Measurements from ENCODE around the gene CEP170B.
"Not testable (repeated sequence)": the region's sequence is repeated elsewhere in the genome, so short reads cannot be mapped to it uniquely, and the experiment has no call there.

CEP170B gene

DNA sequence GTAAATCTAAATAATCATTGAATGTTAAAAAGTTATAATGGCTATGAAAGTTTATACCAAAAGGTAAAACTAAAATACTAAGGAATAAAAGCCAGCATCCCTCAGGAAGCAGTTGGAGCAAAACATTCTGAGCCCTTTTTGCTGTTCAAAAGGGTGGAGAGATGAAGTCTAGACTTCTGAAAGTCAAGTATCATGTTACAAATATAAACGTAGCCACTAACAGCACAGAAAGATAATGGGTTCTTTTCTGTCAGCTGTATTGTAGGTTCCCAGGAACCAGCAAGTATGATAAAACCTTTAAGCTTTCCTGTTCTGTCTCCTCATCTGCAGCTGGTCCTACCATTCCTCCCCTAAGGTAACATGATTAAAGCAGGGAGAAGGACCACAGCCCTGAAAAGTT lies 43.2 kb downstream of the CEP170B start:
- no peak for DNase-seq

DNA sequence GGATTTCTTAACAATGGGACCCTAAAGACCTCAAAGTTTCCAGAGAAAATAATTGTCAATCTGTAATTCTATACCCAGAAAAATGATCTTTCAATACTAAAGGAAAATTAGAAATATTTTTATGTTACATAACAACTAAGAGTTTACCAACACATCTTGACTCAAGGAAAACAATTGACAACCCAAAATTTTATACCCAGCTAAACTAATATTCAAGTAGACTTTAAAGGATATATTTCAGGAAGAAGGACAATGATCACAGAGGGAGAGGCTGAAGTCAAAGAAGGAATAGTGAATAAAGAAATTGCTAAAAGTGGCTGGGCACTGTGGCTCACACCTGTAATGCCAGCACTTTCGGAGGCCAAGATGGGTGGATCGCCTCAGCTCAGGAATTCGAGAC lies 47.0 kb downstream of the CEP170B start:
- DNase-seq: no peak

DNA sequence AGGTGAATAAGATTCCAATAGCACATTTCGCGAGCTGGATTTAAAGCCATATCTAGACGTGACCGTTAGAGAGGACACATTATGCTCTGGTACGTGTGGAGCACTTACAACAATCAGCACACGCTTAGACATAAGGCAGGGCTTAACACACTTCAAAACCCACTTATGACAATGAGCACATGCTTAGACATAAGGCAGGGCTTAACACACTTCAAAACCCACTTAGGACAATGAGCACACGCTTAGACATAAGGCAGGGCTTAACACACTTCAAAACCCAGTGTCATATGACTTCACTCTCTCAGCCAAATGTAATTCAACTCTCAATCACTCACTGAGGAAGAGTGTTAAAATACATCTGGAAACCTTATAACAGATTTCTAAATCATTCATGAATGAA lies 48.4 kb downstream of the CEP170B start:
- no peak for DNase-seq

DNA sequence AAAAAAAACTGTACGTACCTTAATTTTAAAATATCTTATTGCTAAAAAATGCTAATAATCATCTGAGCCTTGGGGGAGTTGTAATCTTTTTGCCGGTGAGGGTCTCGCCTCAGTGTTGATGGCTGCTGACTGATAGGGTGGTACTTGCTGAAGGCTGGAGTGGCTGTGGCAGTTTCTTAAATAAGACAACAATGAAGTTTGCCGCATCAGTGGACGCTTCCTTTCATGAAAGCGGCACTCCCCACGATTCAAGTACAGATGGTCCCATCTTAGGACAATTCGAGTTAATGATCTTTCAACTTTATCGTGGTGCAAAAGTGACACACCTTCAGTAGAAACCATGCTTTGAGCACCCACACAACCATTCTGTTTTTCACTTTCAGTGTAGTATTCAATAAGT lies 52.0 kb downstream of the CEP170B start:
- DNase-seq: no peak

DNA sequence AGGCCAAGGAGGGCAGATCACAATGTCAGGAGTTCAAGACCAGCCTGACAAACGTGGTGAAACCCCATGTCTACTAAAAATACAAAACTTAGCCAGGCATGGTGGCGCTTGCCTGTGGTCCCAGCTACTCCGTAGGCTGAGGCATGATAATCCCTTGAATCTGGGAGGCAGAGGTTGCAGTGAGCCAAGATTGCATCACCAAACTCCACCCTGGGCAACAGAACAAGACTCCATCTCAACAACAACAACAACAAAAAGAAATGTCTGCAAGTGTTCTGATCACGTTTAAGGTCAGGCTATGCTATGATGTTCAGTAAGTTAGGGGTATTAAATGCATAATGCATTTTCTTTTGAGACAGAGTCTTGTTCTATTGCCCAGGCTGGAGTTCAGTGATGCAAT lies 52.9 kb downstream of the CEP170B start:
- no peak for DNase-seq

DNA sequence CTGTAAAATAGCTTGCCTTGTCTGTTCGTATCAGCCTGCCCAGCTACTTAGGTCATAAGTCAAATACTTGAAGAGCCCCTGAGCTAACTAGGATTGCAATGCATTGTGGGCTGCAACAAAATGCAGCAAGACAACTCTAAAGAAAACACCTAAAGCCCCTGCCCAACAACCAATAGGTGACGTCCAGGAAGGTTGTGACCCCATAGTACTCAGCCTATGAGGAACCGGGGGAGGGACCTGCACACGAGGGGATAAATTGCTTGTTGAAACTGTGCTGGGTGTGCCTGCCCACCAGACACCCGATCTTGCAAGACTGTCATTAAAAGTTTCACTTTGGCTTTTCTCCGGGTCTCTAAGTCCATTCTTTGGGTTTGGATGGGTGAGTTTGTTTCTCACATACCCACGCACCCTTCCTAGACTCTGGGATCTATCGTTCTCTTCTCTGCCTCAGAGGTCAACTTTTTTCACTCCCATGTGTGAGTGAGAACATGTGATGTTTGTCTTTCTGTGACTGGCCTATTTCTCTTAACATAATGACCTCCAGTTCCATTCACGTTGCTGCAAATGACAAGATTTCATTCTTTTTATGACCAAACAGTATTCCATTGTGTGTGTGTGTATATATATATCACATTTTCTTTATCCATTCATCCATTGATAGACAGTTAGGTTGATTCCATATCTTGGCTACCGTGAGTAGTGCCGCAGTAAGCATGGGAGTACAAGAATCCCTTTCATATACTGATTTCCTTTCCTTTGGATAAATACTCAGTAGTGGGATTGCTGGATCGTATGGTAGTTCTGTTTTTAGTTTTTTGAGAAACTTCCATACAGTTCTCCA lies 54.3 kb downstream of the CEP170B start:
- not testable (repeated sequence) for DNase-seq

DNA sequence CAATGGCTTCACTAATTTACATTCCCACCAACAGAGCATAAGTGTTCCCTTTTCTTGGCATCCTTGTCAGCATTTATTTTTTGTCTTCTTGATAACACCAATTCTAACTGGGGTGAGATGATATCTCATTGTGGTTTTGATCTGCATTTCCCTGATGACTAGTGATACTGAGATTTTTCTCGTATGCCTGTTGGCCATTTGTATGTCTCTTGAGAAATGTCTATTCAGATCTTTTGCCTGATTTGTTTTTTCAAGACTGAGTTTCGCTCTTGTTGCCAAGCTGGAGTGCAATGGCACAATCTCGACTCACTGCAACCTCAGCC lies 54.9 kb downstream of the CEP170B start:
- DNase-seq: no peak

DNA sequence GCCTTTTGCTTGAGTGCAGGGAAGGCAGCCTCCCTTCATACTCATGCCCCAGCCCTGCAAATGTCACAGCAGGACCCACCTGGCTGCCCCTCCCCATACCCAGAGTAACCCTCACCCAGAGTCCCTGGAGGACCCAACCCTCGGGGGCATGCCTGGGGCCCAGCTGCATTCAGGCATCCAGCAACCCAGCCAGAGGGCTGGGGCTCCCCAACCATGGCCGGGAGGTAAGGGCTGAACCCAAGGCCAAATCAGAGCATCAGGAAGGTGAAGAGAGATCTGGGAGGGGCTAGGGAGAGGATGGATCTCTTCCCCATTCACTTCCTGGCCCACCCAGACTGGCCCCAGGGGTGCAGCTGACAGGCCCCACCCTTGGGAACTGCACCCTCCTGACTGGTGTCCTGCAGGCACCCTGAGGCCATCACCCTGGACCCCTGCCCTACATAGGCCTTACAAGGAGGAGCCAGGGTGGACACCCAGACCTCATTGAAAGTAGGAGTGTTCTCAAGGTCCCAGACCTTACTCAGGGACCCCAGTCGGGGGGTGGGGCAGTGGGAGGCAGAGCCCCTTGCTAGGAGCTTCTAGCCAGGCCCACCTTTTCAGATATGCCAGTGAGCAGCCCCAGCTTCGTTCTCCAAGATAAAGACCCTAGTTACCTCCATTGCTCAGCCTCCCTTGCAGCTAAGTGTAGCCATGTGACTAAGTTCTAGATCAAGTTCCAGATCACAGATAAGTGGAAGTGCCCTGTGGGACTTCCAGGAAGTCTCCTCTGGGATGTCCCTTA lies 58.8 kb downstream of the CEP170B start:
- DNase-seq: no peak

DNA sequence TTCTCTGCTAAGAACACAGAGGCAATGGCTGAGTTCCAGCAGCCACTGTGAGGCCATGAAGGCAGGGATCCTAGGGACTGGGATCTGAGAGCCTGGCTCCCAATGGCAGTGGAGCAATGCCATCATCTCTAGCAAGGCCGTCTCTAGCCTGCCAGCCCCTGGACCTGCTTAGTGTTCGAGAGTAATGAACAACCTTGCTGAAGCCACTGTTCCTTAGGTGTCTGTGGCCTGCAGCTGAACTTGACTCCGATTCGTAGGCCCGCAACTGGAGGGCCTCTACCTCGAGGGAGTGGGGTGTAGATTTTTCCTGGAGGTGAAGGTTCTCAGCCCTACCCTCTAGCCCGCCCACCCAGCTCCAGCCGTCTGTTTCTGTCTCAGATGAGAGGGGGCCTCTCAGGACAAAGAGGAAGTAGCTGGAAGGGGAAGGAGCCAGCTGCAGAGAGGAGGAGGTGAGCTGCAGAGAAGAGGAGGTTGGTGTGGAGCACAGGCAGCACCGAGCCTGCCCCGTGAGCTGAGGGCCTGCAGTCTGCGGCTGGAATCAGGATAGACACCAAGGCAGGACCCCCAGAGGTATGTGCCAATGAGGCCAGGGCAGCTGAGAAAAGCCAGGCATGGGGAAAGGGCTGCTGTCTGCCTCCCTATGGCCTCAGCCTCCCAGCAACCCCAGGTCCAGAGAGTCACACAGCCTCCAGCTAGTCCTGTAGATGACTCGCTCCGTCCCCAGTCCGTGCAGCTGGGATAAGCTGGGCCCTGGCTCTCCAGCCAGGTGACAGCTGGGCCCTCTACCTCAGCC lies 59.5 kb downstream of the CEP170B start, which contains the start of gene PLD4:
TSS of gene PLD4 (plus strand) at position 459 of the 793 bp plus-strand sequence. CDS start 2,262 bp downstream, outside the sequence.
- DNase-seq: no peak

DNA sequence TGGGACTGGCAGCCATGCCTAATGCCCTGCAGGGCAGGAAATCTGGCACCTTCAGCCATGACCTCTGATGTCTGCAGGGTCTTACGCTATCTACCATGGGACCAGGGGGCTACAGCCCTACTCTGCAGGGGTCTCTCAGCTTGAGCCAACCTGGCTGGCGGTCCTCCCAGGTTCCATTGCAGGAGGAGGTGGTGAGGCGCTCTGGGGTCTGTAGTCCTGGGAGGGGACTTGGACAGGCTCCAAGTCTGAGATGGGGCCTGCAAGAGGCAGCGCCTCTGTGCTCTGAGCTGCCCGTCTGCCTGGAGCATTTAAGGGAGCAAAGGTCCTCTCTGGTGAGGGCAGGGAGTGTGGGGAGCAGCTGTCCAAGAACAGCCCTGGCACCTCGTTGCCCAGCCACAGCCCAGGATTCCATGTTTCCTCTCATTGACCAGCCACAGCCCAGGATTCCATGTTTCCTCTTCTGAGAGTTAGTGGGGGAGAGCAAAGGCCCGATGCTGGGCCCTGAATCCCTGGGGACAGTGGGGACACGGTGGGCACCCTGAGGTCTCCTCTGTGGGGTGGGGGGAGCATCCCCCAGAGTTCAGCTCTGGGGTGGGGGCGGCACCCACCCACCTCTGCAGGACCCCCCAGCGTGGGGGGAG lies 60.3 kb downstream of the CEP170B start:
- DNase-seq: no peak

DNA sequence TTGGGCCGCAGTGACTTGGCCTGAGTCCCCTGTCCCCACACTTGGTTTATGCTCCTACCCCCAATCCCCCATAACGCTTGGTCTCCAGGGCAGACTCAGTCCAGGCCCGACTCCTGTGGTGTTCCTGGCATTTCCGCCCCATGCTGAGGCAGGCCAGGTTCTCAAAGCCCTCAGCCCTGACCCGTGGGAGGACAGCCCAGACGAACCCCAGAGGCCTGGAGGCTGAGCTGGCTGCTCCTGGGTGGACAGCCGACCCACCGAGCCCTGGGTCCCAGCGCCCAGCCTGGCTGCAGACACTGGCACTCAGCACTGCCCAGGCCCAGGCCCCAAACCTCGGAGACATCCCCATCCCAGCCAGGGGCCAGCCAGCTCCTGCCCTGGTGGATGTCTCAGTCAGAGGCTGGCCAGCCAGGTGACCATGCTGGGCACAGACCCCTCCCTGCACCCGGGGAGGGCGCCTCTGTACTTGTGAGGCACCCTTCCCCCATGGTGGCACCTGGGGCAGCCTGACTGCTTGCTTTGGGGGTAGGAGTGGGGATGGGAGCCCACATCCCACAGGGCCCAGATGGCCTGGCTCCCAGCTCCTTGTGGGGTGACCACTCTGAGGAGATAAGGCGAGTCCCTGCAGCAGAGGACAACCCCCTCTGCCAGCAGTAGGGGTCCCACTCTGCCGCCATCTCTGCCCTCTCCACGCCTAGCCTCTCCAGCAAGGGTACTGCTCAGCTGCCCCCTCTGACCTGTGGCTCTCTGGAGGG lies 61.0 kb downstream of the CEP170B start:
- DNase-seq: no peak

DNA sequence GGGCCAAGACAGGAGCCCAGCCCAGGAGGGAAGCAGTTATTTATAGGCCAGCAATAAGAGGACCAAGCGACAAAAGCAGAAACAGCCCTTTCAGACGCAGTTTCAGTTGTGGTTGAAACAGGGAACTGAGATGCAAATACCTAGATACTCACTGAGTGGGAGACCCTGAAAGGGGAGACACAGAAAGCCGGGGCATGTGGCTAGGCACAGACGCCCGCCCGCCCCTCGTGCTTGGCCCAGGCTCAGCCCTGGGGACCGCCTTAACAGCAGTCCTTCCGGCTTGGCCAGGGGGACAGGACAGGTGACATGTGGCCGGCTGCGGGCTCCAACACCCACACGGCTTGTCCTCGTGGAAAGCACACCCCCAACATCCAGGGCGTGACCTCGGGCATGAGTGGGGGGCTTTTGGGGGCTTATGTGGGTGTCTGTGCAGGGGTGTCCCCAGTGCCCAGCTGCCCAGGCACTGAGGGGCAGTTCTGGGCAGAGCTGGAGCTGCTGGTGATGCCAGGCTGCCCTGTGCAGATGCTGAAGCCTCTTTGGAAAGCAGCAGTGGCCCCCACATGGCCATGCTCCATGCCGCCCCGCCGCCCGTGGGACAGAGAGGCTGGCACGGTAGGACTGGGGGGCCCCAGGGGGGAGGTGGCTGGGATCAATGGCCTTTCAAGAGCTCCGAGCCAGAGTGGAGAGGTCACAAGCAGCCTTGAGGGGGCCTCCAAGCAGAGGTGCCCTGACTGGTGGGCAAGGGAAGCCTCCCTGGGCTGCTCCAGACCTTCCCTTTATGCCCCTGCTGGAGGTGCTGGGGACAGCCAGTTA lies 61.8 kb downstream of the CEP170B start:
- no peak for DNase-seq

DNA sequence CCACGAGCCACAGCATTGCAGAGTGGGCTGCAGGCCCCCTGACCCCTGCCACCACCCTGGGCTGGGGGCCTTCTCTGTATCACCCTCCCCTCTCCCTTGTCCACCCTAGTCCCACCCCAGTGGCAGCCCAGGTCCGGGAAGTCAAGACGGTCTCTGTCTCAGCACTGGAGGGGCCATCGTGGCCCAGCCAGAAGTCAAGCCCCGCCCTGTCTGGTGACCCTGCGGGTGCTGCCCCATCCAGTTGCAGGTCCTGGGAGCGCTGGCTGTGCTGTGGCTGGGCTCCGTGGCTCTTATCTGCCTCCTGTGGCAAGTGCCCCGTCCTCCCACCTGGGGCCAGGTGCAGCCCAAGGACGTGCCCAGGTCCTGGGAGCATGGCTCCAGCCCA lies 62.4 kb downstream of the CEP170B start:
- DNase-seq: no peak

DNA sequence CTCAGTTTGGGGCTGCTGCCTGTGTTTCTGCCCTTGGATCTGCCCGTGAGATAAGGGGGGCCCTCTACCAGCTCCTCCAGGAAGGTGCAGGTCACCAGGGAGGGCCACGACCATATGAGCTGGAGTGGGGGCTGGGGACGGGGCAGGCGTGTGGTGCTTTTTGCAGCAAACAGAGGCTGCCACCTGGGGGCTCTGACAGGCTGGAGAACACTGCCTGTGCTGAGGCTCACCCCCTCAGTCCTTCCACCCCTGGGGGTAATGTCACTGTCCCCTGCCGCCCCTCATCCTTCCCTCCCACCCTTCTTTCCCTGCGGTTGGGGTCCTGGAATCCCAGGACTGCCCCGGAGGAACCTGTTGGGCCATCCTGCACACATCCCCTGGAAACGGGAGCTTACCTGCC lies 62.8 kb downstream of the CEP170B start:
- no peak for DNase-seq

DNA sequence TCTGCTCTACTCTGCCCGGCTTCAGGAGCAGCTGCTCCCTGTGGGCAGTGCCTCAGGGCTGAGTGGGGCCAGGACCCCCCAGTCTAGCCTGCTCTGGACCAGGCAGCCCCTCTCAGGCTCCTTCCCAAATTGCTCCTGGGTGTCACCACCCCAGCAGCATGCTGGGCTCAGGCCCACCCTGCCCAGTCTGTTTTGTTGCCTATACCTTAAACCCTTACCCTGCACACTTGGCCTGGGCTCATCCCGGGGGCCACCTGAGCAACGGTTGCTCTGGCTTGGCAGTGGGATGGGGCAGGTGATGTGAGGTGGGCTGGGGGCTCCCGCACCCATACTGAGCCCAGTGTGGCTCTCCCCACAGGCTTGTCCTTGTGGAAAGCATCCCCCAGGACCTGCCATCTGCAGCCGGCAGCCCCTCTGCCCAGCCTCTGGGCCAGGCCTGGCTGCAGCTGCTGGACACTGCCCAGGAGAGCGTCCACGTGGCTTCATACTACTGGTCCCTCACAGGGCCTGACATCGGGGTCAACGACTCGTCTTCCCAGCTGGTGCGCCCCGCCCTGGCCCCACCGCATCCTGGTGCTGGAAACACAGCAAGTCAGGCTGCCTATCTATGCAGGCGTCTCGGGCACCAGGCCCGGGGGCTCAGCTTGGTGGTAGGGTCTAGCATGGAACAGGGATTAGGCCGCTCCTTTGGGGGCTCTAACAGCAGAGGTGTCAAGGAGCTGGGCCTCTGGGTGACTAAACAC lies 63.5 kb downstream of the CEP170B start:
- DNase-seq: no peak

DNA sequence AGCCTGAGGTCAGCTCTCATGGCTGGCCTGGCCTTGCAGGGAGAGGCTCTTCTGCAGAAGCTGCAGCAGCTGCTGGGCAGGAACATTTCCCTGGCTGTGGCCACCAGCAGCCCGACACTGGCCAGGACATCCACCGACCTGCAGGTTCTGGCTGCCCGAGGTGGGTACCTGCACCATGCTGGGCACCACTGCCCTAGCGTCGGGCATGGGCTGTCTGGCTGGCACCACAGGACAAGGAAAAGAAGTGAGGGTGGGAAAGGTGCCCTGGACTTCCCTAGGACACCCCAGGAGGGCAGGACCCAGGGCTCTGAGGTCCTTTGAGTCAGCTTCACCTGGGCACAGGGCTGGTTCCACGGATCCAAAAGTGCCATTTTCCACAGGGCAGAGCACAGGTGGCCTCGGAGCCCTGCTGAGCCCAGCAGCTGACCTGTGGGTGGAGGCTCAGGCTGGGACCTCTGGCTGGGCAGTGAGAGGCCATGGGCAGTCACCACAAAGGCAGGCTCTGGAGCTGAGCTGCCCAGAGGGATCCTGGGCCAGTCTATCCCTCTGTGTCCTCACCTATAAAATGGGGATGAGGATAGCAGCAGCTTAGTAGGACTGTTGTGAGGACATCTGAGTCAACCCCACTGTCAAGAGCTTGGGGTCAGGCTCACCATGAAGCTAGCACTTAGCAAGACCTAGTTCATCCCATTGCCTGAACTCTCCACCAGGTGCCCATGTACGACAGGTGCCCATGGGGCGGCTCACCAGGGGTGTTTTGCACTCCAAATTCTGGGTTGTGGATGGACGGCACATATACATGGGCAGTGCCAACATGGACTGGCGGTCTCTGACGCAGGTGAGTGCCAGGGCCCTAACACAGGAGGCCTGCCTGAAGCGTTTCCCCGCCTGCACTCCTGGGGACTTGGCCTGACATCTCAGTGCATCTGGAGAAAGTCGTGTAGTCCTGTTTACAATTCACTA lies 64.5 kb downstream of the CEP170B start:
- no peak for DNase-seq

DNA sequence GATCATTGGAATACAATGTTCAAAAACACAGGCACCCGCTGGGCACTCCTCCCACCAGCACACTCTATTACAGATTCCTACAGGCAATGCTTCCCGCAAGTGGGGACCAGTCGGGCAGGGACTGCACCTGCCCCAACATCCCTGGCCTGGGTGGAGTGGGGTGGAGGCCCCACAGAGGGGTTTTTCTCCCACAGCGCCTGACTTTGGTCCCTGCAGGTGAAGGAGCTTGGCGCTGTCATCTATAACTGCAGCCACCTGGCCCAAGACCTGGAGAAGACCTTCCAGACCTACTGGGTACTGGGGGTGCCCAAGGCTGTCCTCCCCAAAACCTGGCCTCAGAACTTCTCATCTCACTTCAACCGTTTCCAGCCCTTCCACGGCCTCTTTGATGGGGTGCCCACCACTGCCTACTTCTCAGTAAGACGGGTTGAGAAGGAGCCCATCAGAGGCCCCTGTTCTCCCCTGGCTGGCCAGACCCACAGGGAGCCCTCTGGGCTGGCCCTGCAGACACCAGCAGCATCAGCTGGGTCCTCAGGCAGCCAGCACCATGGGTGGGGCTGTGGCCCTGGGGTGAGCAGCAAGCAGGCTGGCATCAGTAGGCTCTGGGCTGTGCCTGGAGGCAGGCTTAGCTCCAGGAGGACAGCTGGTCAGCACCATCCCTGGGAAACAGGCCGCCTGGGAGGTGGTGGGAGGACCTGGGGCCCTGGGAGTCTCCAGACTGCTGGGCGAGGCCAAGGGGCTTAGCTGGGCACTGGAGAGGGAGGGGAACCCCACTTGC lies 65.6 kb downstream of the CEP170B start:
- no peak for DNase-seq

DNA sequence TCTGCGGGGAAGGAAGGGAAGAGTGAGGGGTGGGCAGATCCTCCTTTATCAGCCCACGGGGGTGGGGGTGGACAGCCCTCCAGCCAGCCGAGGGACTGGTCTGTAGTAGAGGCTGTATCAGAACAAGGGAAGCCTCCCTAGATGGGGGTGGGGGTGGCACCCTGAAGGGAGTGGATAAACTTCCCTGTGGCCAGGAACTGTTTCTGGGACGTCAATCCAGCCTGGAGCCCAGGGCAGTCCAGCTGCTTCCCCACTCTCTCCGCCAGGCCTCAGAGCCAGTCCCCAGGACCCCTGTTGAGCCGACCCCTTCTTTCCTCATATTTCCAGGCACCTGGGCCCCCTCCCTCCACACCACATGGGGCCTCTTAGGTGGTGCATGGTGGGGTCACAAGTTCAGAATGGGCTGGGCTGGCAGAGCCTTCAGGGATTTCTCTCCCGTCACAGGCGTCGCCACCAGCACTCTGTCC lies 66.3 kb downstream of the CEP170B start:
- no peak for DNase-seq
